Measurements from ENCODE around the gene MYZAP.

DNA sequence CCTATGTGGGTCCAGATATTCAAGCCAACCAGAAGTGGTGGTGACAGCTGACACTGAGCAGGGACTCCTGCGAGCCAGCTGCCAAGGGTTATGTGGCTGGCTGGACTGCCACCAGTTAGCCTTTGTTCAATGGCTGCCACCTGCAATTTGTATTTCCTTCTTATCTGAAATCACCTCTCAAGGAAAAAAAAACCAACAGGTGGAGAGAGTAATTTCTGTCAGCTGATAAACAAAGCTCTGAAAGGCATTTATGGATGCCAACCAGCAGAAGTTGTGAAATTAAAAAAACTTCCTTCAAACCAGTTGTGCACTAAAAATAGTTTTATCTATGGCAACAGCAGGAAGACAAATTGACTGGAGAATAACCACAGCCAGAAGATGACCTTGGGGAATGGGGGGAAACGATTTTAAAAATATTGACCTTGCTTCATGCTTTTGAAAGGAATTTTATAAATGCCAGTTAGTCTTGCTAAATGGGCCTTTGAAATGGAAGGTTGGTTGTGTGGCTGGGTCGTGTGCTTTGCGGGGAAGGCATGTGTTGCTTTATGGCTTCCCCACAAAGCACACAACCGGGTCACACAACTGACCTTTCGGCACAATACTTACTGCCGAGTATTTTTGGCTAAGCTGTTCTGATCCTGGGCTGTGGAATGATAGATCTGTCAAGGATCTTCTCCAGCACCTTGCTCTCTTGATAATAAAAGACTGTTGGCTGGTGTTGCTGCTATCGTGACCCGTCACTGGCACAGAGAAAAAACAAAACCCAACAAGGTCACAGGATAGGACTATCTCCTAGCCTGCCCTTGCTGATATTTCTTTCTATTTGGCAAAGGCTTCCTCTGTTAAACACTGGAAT, 3.5 kb downstream of the MYZAP start:
- TF ChIP-seq, protein P1, sequence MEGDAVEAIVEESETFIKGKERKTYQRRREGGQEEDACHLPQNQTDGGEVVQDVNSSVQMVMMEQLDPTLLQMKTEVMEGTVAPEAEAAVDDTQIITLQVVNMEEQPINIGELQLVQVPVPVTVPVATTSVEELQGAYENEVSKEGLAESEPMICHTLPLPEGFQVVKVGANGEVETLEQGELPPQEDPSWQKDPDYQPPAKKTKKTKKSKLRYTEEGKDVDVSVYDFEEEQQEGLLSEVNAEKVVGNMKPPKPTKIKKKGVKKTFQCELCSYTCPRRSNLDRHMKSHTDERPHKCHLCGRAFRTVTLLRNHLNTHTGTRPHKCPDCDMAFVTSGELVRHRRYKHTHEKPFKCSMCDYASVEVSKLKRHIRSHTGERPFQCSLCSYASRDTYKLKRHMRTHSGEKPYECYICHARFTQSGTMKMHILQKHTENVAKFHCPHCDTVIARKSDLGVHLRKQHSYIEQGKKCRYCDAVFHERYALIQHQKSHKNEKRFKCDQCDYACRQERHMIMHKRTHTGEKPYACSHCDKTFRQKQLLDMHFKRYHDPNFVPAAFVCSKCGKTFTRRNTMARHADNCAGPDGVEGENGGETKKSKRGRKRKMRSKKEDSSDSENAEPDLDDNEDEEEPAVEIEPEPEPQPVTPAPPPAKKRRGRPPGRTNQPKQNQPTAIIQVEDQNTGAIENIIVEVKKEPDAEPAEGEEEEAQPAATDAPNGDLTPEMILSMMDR (IDR thresholded peaks at IDR 0.05) = no peak
- TF ChIP-seq POLR2AphosphoS5 (IDR thresholded peaks at IDR 0.05; ENCODE audit: low read depth, low read length) = no peak
